HUES64 (cell line): ENCODE results near the gene XRCC3.

Source experiments
- H3K27ac ChIP-seq: 2 replicates; pipeline ENCODE4 v1.7.0; 2013; ENCODE audit warnings: low read depth, low read length, inconsistent platforms
- H3K27me3 ChIP-seq: 2 replicates; pipeline ENCODE4 v1.6.1; 2013; ENCODE audit warnings: mild to moderate bottlenecking, low read length; ENCODE audit not compliant: insufficient read depth
- H3K36me3 ChIP-seq: 2 replicates; pipeline ENCODE4 v1.6.1; 2013; ENCODE audit warnings: mild to moderate bottlenecking, low read length; ENCODE audit not compliant: insufficient read depth
- H3K4me1 ChIP-seq: 2 replicates; pipeline ENCODE4 v1.6.1; 2013; ENCODE audit warnings: mild to moderate bottlenecking, low read length, moderate library complexity; ENCODE audit not compliant: insufficient read depth
- H3K4me3 ChIP-seq: 2 replicates; pipeline ENCODE4 v1.5.1; 2013; ENCODE audit warnings: mild to moderate bottlenecking, low read length, moderate library complexity
- H3K9ac ChIP-seq: 2 replicates; pipeline ENCODE4 v1.6.1; 2013; ENCODE audit warnings: mild to moderate bottlenecking, low read depth, low read length
- H3K9me3 ChIP-seq: 2 replicates; pipeline ENCODE4 v1.6.1; 2013; ENCODE audit warnings: low read depth, low read length; ENCODE audit not compliant: insufficient read depth
- WGBS: fragments of 150-250, 120-280 bp; methylation state at CpG from one replicate; pipeline ENCODE4 v1.1.7; 2013; ENCODE audit warnings: missing lambda C conversion rate; 5-methylcytosine and 5-hydroxymethylcytosine counted together

XRCC3 gene

GRCh38 chr14:103724116-103724515 is 8.9 kb upstream of the XRCC3 start:
- Histone ChIP-seq H3K9ac (no peak overlapping the region; the same call in 1 of the 2 replicates), H3K27ac (no peak overlapping the region), H3K9me3 (no peaks in the 10 kb centered on the region), H3K27me3 (no peaks in the 10 kb centered on the region), H3K36me3 (peaks cover 11% of the 10 kb centered on the region), H3K4me3 (no peak overlapping the region), H3K4me1 (no peaks in the 10 kb centered on the region)
- WGBS = 94% methylated on average over 20 of the region's 20 CpGs

- H3K27ac ChIP-seq = no peak overlapping the region
These were observed 8.5 kb upstream of the XRCC3 start for GRCh38 chr14:103723748-103724081.

GRCh38 chr14:103721334-103722120 is 6.3 kb upstream of the XRCC3 start:
- no peak overlapping the region for H3K27ac ChIP-seq
- no peaks in the 10 kb centered on the region for H3K27me3 ChIP-seq
- no peaks in the 10 kb centered on the region; the same call in 1 of the 2 replicates for H3K4me1 ChIP-seq
- 90% methylated on average over 24 of the region's 26 CpGs for whole genome bisulfite sequencing
- no peak overlapping the region for H3K4me3 ChIP-seq
- H3K9me3 ChIP-seq = no peaks in the 10 kb centered on the region
- H3K36me3 ChIP-seq = 0 out of 2 replicates have a peak, but pooled peaks cover 2% of the 10 kb centered on the region
- H3K9ac ChIP-seq = no peak overlapping the region

More at GRCh38 chr14:103723748-103724081, 8.5 kb upstream of the XRCC3 start:
- Histone ChIP-seq H3K4me1 (no peaks in the 10 kb centered on the region), H3K36me3 (peaks cover 7% of the 10 kb centered on the region; the same call in 1 of the 2 replicates), H3K27me3 (no peaks in the 10 kb centered on the region), H3K9me3 (no peaks in the 10 kb centered on the region), H3K9ac (no peak overlapping the region; the same call in 1 of the 2 replicates), H3K4me3 (no peak overlapping the region)
- 97% methylated on average over 7 of the region's 7 CpGs for WGBS

- Histone ChIP-seq H3K36me3 (0 out of 2 replicates have a peak, but pooled peaks cover 2% of the 10 kb centered on the region), H3K4me3 (no peak overlapping the region), H3K27me3 (no peaks in the 10 kb centered on the region), H3K27ac (no peak overlapping the region), H3K4me1 (no peaks in the 10 kb centered on the region; the same call in 1 of the 2 replicates), H3K9ac (no peak overlapping the region), H3K9me3 (no peaks in the 10 kb centered on the region)
- 95% methylated on average over 8 of the region's 8 CpGs for WGBS
These were observed 4.5 kb upstream of the XRCC3 start for GRCh38 chr14:103719751-103720150.

GRCh38 chr14:103718572-103718971 is 3.3 kb upstream of the XRCC3 start:
- H3K4me3 ChIP-seq = no peak overlapping the region
- H3K9ac ChIP-seq = no peak overlapping the region
- H3K9me3 ChIP-seq = no peaks in the 10 kb centered on the region
- WGBS = 93% methylated on average over 16 of the region's 16 CpGs
- H3K4me1 ChIP-seq = no peaks in the 10 kb centered on the region; the same call in 1 of the 2 replicates
- H3K36me3 ChIP-seq = 0 out of 2 replicates have a peak, but pooled peaks cover 4% of the 10 kb centered on the region
- no peaks in the 10 kb centered on the region for H3K27me3 ChIP-seq
- no peak overlapping the region for H3K27ac ChIP-seq

GRCh38 chr14:103716899-103717411 is 1.7 kb upstream of the XRCC3 start:
- Histone ChIP-seq H3K27ac (no peak overlapping the region), H3K36me3 (0 out of 2 replicates have a peak, but pooled peaks cover 5% of the 10 kb centered on the region), H3K4me1 (no peaks in the 10 kb centered on the region; the same call in 1 of the 2 replicates), H3K9me3 (no peaks in the 10 kb centered on the region), H3K4me3 (peak overlapping the region; percentile 77), H3K27me3 (no peaks in the 10 kb centered on the region), H3K9ac (no peak overlapping the region)
- WGBS = 76% methylated on average over 17 of the region's 17 CpGs

DNA sequence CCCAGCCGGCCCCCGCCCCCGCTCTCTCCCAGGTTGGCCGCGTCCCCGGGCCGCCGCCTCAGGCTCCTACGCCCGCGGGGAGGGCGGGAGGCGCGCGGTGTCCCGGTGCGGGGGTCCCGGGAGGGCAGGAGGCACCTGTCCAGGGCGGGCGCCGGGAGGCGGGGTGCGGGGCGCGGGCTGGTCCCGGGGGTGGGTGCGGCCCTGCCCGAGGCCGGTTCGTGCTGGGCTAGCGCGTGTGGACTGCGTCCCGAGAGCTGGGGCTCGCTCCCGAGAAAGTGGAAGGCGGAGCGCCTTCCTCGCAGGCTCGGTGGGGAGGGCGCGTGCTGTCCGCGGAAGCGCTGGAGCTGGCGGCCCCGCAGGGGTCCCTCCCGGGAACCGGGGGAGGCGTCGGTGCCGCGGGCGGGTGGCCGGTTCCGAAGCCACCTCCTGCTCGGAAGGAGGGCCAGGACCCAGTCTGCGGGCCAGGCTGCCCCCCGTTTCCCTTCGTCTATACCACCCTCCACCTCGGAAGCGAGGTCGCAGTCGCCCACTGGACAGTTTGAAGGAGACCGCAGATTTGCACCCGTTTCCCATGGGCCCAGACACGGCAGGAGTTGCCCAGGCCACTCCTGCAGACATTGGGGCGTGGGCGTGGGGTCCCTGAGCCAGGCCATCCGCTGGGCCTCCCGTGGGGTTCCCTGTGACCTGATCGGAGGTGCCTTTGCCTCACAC is 995 bp upstream of the XRCC3 start:
- Histone ChIP-seq H3K27ac (no peak overlapping the region), H3K4me1 (peaks cover 5% of the 10 kb centered on the region; the same call in 1 of the 2 replicates), H3K9me3 (no peaks in the 10 kb centered on the region), H3K9ac (peak overlapping the region; percentile 73), H3K36me3 (peaks cover 6% of the 10 kb centered on the region; the same call in 1 of the 2 replicates), H3K27me3 (no peaks in the 10 kb centered on the region), H3K4me3 (peak overlapping the region; percentile 77)
- 3% methylated on average over 72 of the region's 72 CpGs for WGBS

DNA sequence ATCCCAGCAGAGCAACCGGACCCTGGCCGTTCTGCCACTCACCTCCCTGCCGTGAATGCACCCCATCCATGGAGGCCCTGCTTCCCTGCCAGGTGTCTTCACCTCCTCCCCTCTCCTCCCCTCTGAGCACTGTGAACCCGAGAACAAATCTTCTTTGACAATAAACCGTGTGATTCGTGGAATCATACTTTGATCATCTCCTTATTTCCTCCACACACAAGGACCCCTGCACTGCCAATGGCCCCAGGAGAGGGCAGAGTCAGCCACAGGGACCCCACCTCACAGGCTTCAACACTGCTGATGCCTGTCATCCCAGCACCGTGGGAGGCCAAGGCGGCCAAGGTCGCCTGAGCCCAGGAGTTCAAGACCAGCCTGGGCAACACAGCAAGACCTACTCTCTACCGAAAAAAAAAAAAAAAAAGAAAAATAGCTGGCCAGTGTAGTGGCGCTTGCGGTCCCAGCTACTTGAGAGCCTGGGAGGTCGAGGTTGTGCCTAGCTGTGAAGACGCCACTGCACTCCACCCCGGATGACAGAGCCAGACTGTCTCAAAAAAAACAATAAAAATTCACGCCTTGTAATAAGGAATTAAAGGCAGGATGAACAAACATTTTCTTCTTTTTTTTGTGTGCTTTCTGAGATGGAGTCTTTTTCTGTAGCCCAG is 1.1 kb downstream of the XRCC3 start:
- H3K36me3 ChIP-seq = peaks cover 23% of the 10 kb centered on the region
- no peaks in the 10 kb centered on the region for H3K9me3 ChIP-seq
- H3K9ac ChIP-seq = peak overlapping the region; percentile 96
- peak overlapping the region; percentile 77 for H3K4me3 ChIP-seq
- 84% methylated on average over 16 of the region's 16 CpGs for WGBS
- H3K4me1 ChIP-seq = peaks cover 13% of the 10 kb centered on the region; the same call in 1 of the 2 replicates
- no peaks in the 10 kb centered on the region for H3K27me3 ChIP-seq
- H3K27ac ChIP-seq = no peak overlapping the region

DNA sequence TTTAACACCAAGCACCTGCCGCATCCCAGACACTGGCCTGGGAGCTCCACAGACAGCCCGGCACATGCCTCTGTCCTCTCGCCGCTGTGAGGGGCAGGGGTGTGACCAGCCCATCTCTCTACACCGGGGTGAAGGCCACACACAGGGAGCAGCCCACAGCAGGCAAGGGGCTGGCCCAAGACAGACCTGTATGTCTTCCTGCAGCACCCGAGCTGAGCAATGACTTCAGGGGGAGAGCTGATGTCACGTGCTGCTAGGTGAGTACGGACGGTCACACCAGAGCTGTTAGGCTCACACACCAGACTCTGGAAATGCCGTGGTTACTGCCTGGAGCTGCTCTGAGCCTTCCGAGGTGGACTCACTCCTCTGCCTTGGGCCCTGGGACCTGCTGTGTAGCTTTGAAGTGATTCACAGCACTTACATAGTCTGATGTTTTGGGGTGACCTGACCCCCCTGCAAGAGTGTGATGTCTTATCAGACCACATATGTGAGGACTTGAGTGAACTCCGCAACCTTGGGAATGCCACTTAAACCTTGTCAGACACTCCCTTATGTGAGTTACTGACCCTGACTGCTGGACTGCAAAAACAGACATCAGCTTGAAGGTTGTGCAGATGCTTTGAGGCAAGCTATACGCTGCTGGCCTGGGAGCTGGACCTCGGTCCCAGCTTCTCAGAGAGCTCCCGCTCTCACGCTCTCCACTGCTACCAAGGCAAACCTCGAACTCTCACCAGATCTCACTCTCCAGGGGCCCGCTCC is 1.8 kb downstream of the XRCC3 start:
- H3K9me3 ChIP-seq = no peaks in the 10 kb centered on the region
- WGBS = 93% methylated on average over 18 of the region's 18 CpGs
- H3K4me1 ChIP-seq = peaks cover 13% of the 10 kb centered on the region; the same call in 1 of the 2 replicates
- no peaks in the 10 kb centered on the region for H3K27me3 ChIP-seq
- peaks cover 30% of the 10 kb centered on the region for H3K36me3 ChIP-seq
- H3K4me3 ChIP-seq = no peak overlapping the region
- H3K9ac ChIP-seq = no peak overlapping the region
- H3K27ac ChIP-seq = no peak overlapping the region

DNA sequence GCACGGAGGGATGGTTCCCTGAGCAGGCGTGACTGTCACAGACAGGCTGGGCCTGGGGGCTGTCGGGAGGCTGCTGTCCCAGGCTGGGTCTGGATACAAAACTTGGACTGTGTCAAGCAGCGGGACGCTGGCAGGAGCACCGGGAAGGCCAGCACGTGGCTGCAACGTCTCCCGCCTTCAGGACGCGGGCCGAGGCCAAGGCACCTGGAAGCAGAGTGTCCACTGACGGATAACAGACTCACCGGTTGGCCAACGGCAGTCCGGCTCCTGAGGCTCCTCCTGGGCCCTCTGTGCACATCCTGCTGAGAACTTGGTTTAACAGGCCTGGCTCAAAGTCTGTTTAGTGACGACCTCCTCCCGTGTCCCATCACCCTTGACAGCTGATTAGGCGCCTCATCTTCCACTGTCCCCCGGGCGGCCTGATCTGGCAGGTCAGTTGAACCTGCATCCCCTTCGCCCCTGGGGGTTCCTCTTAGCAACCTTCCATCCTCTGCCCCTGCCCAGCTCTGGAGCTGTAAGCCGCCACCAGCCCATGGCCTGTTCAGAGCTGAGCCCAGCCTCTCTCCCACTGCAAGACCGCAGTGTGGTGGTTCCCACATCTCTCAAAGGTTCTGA is 2.5 kb downstream of the XRCC3 start:
- H3K9me3 ChIP-seq = no peaks in the 10 kb centered on the region
- H3K27me3 ChIP-seq = no peaks in the 10 kb centered on the region
- H3K36me3 ChIP-seq = peaks cover 37% of the 10 kb centered on the region
- no peak overlapping the region for H3K9ac ChIP-seq
- H3K27ac ChIP-seq = no peak overlapping the region
- no peak overlapping the region for H3K4me3 ChIP-seq
- H3K4me1 ChIP-seq = peaks cover 13% of the 10 kb centered on the region; the same call in 1 of the 2 replicates
- 93% methylated on average over 24 of the region's 24 CpGs for WGBS
